Bone marrow (tissue), 2 donors: ENCODE measurements around the gene PMM2.
A peak's percentile ranks its signal among the peaks of the same experiment; 100 is the strongest.
"Not testable (repeated sequence)": the region's sequence is repeated elsewhere in the genome, so short reads cannot be mapped to it uniquely, and the experiment has no call there.

Experiments used
- DNase-seq, 2 donors: peaks; one replicate each; lab custom pipeline; 2025; lab: John Stamatoyannopoulos, UW

Gene PMM2

DNA sequence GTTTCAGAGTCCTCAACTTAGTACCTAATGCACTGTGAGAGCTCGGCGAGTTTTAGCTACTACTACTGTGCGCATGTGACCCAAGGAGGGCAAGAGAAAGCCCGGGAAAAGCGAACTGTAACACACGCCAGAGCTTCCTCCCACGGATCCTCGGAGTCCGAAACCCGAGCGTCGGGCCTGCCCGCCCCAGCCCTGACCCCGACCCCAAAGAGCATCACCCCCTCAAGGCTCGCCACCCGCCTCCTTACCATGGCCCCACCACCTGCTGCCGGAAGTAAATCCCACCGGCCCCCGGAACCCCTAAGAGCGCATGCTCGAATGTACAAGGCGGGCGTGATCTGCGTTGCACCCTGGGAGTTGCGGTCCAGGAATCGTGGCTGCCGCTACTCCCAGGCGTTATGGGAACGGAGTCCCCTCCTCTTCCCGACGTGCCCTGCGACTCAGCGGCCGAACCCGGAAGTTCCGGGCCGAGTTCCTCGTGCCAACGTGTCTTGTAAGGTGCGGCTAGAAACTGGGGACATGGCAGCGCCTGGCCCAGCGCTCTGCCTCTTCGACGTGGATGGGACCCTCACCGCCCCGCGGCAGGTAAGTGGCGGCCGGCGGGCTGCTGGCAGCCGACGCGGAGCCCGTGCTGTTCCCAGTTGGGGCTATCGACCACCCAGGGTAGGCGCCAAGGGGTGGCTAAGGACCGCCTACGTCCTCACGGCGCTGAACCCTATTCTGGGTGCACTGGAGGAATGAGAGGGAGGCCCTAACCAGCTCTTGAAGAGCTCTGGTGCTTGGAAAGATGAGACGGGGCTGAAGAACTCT, at the start of gene PMM2, which contains the start of gene TMEM186:
Gene PMM2 (plus strand): TSS at position 476 of the 810 bp plus-strand sequence. CDS start 44 bp downstream, at position 520.
Gene TMEM186 (minus strand): TSS at position 276 of the 810 bp plus-strand sequence. CDS start 25 bp downstream, at position 251.
- peak; percentile 66 to 92 for DNase-seq

DNA sequence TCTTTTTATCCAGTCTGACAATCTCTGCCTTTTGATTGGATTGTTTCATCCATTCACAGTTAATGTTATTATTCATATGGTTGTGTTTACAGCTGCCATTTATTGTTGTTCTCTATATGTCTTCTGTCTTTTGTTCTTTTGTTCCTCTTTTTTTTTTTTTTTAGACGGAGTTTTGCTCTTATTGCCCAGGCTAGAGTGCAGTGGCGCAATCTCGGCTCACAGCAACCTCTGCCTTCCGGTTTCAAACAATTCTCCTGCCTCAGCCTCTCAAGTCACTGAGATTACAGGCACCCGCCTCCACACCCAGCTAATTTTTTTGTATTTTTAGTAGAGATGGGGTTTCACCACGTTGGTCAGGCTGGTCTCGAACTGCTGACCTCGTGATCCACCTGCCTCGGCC, 48.7 kb upstream of the PMM2 start:
- not testable (repeated sequence) for DNase-seq

DNA sequence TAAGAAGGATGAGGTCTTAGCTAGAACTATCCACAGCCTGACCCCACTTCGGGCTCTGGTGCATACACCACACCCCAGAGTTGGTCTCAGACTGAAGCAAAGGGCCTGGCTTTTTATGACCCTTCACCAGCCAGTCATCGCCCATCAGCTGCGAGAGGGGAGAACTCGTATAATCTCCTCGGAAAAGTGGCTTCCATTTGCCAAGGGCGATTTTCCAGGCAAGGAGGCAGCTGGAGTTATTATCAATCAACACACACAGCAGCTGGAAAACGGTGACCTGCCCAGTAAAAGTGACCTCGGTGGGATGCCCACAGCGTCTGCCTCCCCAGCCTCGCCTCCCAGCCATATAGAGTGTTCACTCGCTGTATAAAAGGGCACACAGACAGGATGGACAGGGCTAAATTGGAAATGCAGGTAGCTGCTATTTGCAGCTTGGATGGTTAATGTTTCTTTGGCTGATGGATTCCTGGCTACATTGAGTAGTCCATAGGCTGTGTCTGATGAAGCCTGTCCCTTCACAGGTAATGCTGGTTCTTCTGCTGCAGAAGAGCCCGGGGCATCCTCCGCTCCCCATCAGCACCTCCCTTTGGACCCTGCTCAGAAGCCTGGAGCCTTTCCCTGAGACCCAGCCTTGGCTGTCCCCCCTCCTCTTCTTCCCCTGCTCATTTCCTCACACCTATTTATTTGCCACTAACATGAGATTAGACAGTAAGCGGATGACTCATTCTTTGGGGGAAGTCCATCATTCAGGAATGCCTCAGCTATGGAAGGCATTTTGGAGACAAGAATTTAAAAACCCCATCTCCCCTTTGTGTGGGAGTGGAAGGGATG, 45.9 kb upstream of the PMM2 start:
- no peak for DNase-seq

DNA sequence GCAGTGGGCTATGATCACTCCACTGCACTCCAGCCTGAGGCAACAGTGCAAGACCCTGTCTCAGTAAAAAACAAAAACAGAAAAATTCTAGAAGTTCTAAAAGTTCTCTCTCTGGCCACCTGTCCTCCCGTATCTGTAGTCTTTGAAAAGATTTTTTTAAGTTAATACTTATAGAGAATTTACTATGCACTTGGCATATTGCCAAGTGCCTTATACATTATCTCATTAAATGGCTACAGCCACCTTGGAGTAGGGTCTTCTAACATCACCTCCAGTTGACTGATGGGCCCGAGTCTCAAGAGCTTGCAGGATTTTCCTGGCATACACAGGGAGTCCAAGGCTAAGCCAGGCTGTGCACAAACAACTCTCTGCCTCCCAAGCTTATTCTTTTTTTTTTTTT, 44.9 kb upstream of the PMM2 start:
- no peak for DNase-seq

DNA sequence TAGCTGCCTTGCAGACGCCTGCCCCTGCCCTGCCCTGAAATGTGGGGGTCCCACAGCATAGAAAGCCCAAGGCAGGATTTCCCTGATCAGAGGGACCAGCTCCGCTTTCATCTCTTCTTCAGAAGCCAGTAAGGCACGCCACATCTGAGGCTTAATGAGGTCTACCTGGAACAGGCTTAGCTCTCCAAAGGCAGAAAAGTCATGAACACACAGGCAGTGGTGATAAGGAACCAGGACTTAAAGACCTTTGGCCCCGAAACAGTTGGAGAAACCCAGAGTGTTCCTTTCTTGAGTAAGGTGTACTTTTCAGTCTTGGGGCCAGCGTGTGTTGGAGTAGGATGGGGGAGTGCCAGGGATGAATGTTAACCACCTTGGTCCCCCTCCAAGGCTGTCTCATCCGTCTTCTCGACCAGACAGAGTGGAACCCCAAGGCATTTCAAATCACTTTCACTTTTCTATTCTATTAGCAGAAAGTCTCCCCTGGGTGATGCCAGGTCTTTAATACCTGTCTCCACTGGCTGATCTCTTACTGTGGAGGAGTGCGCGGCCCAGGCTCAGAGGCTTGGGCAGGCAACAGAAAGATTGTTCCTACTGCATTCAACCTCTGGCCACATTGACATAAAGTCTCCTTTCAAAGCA, 44.1 kb upstream of the PMM2 start:
- no peak for DNase-seq

DNA sequence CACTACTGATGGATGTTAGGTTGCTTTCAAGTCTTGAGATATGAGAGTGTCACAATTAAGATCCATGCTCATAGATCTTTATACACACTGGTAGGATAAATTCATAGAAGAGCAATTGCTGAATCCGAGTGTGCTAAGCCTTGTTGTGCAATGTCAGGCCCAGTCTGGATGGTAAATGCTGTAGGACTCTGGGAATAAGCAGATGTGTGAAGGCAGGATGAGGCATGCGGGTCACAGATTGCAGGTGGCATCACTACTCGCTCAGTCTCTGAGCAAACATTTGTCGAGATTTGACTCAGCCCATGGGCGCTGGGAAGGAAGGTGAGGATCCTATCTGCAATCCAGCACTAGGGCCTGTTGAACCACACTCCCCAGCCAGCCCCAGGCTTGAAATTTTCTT, 40.9 kb upstream of the PMM2 start:
- DNase-seq, result no peak

DNA sequence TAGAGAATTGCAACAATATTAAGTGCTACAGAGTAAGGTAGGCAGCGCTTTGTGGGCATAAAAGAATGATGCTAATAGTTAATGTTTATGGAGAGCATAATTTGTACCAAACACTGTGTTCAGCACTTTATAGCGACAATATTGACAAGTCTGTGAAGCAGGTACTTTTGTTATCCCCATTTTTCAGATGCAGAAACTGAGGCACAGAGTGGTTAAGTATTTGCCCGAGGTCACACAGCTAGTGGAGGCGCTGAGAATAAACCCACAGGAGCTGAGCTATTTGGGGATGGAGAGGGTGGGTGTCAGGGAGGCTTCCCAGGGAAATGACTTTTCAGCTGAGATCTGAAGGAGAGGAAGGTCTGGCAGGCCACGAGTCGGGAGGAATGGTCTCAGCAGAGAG, 39.6 kb upstream of the PMM2 start:
- DNase-seq, result no peak

DNA sequence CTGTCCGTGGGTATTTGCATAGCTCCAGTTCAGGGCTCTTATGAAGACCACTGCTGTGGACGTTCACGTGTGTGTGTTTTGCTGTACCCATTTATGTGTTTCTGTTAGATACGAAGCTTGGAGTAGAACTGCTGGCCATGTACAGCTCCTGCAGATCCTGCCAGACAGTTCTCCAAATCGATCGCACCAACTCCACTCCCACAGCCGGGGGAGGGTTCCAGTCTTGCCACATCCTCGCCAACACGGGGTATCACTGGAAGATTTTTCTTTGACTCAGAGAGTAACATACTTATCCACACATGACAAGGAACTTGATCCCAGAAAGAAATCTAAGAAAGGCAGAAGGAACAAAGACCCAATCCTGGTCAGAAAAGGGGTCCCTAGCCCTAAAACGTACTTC, 37.6 kb upstream of the PMM2 start:
- DNase-seq, result no peak

DNA sequence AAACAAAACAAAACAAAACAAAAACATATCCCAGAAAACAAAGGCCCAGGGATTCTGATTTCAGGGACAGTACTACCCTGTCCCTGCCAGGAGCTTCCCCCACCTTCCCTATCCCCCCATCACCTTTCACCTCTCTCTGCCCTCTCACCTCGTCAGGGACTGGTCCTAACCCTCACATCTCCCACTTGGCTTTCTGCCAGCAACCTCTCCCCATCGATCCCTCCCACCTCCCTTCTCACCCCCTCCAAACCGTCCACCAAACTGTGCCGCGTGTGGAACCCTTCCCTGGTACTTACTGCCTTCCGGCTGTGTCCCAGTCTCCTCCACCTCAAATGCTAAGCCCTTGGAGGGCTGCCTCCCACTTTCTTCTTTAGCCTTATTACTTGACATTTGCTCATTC, 36.6 kb upstream of the PMM2 start:
- DNase-seq, result no peak

DNA sequence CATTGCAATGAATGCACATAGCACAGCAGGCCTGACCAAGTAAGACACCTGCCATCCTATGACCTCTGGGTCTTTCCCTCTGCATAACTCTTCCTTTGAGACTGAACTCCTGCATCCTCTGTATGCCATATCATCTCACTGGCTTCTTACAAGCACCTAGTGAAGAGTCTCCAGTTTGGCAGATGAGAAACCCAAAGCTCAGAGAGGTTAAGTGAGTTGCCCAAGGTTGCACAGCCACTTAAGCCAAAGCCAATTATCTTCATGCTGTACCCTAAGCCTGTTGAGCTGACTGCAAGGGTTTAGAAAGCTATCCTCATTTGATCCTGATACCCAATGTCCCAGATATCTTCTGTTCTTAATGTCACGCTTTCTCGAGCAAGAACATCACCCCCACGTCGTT, 35.4 kb upstream of the PMM2 start:
- DNase-seq, result no peak

DNA sequence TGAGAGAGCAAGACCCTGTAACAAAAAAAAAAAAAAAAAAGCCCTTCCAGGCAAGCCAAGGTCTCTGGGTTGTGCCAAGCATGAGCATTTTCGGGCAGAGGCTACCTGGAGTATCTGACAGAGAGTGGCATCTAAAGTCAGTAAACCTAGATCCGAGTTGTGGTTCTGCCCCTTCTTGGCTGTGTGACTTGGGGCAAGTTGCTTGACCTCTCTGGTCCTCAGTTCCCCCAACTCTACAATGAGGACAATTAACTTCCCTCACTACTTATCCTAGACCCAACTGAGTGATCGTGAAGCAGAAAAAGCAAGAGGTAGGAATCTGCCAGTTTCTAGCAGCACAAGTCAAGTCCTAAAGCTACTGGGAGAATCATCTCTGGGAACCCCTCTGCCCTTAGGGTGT, 34.6 kb upstream of the PMM2 start:
- DNase-seq, result no peak

DNA sequence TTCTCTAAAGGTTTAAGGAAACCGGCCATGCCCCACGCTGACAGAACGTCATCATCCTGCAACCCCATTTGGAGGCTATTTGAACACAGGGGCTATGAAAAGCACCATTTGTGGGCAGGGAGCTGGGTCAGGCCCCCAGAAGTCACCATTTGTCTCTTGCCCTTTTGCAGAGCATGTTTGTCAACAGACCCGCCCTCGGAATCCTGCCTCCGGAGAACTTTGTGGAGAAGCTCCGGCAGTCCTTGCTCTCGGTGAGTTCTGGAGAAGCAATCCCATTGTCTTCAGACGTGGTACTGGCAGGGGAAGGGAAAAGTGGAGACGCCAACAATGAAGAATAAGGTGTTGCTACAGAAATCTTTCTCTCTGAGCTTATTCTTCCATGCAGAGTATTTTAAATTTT, 33.7 kb upstream of the PMM2 start:
- no peak for DNase-seq

DNA sequence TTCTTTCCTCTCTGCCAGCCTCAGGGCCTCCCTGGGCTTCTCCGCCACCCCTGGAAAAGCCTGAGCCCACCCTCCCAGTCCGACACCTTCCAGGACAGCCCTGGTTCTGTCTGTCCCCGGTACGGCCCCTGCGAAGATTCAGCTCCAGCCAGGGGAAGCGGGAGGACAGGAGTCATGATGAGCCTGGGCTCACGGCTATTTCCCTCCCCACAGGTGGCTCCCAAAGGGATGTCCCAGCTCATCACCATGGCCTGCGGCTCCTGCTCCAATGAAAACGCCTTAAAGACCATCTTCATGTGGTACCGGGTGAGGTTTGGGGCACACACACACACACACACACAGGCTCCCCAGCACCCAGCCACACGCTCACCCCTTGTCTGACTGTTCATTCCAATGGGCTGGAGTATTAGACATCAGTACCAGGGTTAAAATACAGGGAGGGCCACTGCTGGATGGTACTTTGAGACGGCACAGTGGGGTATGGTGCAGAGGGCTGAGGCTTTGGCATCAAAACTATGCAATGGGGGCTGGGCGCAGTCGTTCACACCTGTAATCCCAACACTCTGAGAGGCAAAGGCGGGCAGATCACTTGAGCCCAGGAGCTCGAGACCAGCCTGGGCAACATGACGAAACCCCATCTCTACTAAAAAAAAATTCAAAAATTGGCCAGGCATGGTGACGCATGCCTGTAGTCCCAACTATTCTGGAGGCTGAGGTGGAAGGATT, 33.0 kb upstream of the PMM2 start:
- DNase-seq, result no peak

DNA sequence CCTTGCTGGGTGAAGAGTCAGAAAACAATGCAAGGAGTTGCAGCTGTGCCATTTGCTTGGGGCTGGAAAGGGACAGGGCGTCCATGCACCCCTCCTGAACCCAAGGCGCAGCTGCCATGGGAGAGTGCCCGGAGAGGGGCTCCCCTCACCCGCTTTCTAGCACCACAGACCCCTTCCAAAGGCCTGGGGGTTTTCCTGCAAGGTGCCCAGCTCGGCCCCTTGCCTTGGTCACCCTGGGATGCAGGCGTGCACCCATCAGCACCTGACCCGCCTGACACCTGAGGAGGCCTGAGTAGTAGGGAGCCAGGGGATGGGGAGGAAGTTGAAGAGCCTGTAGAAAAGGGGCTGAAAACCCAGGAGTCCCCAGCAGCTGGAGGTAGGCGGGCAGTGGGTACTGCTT, 30.5 kb upstream of the PMM2 start:
- no peak for DNase-seq

DNA sequence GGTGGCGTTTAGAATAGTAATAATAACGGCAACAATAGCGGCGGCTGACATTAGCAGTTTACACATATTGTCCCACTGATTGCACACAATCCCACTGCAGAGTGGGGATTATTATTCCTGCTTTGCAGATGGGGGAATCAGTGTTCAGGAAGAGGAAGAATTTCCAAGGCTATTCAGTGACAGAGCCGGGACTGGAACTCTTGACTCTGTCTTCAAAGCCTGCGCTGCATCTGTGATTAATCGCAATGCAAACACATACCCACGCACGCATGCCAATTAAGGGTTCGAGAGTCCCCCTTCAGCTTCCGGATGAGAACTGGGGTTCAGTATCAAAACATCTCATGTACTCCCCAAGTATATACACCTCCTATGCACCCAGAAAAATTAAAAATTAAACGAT, 29.4 kb upstream of the PMM2 start:
- no peak for DNase-seq

DNA sequence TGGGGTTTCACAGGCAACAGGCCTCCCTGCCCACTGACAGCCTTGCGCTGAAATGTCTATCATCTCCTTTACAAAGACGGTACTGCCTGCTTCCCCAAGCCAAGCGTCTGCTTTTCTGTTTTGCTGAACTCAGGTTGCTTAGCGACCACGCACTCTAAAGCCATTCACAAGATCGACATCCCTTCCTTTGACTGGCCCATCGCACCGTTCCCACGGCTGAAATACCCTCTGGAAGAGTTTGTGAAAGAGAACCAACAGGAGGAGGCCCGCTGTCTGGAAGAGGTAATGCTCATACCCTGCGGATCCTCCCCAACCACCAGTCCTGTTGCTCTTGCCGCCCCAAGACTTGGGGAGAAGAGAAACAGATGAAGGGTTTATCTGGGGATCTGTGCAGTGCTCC, 28.9 kb upstream of the PMM2 start:
- no peak for DNase-seq

DNA sequence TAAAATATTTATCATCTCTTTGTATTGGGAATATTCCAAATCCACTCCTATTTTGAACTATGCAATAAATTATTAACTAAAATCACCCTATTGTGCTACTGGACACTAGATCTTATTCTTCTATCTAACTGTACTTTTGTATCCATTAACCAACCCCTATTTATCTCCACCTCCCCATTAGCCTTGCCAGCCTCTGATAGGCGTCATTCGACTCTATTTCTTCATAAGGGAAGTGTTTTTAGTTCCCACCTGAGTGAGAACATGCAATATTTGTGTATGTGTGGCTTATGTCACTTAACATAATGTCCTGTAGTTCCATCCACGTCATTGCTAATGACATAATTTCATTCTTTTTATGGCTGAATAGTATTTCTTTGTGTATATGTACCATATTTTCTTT, 24.1 kb upstream of the PMM2 start:
- no peak for DNase-seq

DNA sequence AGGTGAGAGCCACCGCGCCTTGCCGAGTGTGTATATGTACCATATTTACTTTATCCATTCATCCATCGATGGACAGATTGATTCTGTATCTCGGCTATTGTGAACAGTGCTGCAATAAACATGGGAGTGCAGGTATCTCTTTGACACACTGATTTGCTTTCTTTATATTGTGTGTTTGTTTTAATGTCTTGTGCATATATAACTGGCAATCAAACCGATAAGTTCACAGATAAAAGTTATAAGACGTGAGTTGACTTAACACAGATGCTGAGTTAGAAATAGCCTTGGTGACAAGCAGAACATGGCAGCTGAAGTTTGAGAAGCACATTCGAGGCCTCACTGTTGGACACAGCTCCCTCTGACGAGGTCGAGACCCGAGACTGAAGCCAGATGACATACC, 23.4 kb upstream of the PMM2 start:
- no peak for DNase-seq

DNA sequence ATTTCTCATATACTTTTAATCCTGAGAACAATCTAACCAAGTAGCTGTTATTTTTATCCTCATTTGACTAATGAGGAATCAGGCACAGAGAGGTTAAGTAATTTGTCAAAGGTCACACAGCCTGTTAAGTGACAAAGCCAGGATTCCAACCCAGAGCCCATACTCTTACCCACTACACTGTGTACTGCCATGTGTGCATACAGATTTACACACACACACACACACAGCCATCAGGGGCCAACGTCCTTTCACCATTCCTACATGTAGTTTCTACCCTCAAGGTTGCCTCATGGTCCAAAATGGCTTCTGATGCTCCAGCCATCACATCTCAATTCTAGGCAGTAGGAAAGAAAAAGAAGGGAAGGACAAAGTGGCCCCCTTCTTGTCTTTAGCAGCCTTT, 22.3 kb upstream of the PMM2 start:
- DNase-seq, result no peak

DNA sequence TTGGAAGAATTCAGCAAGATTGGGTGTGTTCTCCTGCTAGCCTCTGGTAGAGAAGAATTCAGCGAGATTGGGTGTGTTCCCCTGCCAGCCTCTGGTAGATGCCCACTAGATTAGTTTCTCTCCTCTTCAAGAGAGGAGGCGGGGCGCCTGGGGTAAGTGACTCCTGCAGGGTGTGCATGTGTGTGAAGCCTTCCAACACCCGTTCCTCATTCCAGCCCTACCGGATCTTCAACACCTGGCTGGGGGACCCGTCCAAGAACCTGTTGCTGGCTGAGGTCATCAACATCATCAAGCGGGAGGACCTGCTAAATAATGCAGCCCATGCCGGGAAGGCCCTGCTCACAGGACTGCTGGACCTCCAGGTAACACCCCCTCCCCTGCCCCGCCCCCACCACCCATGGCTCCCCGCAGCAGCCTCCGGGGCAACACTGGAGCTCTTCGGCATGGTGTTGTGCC, 21.5 kb upstream of the PMM2 start:
- no peak for DNase-seq

DNA sequence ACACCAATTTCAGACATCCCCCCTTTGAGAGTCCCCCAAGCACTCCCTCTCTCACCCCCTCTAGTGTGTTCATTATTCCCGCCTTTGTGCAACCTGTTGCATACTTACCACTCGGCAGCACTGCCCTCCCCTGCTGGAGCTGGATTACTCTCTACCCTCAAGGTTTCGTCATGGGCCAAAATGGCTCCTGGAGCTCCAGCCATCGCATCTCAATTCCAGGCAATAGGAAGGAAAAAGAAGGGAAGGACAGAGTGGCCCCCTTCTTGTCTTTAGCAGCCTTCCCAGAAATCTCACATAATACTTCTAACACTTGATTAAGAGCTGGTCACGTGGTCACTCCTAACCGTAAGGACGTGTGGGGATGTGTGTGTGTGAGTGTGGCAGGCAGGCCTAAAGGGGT, 20.4 kb upstream of the PMM2 start:
- DNase-seq, result no peak

DNA sequence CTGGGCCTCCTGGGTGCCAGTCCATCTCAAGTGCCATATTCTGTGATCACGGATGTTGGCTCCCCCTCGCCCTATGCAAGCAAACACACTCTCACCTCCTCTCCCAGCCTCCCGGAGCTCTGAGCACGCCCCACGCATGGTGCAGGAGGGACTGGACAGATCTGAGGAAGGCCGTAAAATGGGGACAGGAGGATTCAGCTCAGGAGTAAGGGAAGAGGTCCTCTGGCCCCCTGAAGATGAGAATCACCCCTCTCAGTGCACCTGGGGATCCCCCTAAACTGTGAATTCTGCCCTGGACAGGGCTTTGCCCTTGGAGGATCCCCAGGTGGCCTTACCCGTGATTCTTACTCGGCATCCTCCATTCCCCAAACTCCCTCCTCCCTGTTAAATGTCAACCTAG, 15.8 kb upstream of the PMM2 start:
- DNase-seq, result no peak
